ENCODE results near the gene BMX.

- no peak for TF ChIP-seq REST (IDR thresholded peaks at IDR 0.05; ENCODE audit: borderline replicate concordance)
- TF ChIP-seq REST (CRISPR knock-in tag; IDR thresholded peaks at IDR 0.05; ENCODE audit: low read depth): no peak
- TF ChIP-seq ZNF277 (CRISPR knock-in tag; IDR thresholded peaks at IDR 0.05; ENCODE audit: borderline replicate concordance): no peak
- TF ChIP-seq EZH2 (IDR thresholded peaks at IDR 0.05; ENCODE audit: borderline replicate concordance, low read depth, low read length): no peak
- TF ChIP-seq ZNF830 (CRISPR knock-in tag; IDR thresholded peaks at IDR 0.05): no peak
- no peak for TF ChIP-seq ZNF584 (CRISPR knock-in tag; IDR thresholded peaks at IDR 0.05; ENCODE audit: low read depth)
- TF ChIP-seq CTCF (IDR thresholded peaks at IDR 0.05 in 2 of 3, conservative IDR thresholded peaks at IDR 0.05 in 1 of 3; ENCODE audit: insufficient read depth in 2 of 3, low read depth in 1 of 3, low read length in 3 of 3): no peak
- no peak for TF ChIP-seq SMC3 (conservative IDR thresholded peaks at IDR 0.05; ENCODE audit: insufficient read depth, low read depth, low read length)
Measured at GRCh38 chrX:15512401-15512965, 11.9 kb downstream of the BMX start.
